Progenitor cell of endocrine pancreas (in vitro differentiated cells): ENCODE results near the gene DNAJB1. TPM values are rescaled to one million over a fixed set of nuclear protein-coding genes. Genes with fewer than 3 reads are reported as not detected.

Source experiments
- DNase-seq: peaks from one replicate; pipeline ENCODE4 v3.0.0; 2021; ENCODE audit warnings: low spot score; ENCODE audit not compliant: unreplicated experiment
- H3K27ac Mint-ChIP-seq: 2 replicates; pipeline ENCODE4 v1.8.0; 2021; ENCODE audit warnings: mild to moderate bottlenecking, moderate library complexity, mixed read lengths
- H3K27me3 Mint-ChIP-seq: 2 replicates; pipeline ENCODE4 v1.8.0; 2021; ENCODE audit warnings: mixed read lengths
- H3K36me3 Mint-ChIP-seq: 2 replicates; pipeline ENCODE4 v1.8.0; 2022; ENCODE audit warnings: mixed read lengths; ENCODE audit not compliant: insufficient read depth
- H3K4me1 Mint-ChIP-seq: 2 replicates; pipeline ENCODE4 v1.8.0; 2021; ENCODE audit warnings: low read depth, mixed read lengths
- H3K4me3 Mint-ChIP-seq: 2 replicates; pipeline ENCODE4 v1.8.0; 2021; ENCODE audit warnings: low read depth, mild to moderate bottlenecking, moderate library complexity, mixed read lengths
- H3K9me3 Mint-ChIP-seq: 2 replicates; pipeline ENCODE4 v1.8.0; 2021; ENCODE audit warnings: low read depth, mixed read lengths
- total RNA-seq: library from RNA; stranded (reverse); gene quantifications from 2 replicates; pipeline ENCODE4 v1.2.1, GENCODE V29; 2021
- TF ChIP-seq, protein P1 (sequence below): fragments of 200-600 bp; sonication (generic); IDR thresholded peaks from one replicate; pipeline ENCODE4 v1.5.0; 2021; ENCODE audit warnings: antibody characterized with exemption, mild to moderate bottlenecking; ENCODE audit not compliant: unreplicated experiment

Gene DNAJB1
- total RNA-seq, 1 donor from 2014 or later = 97.0 TPM

GRCh38 chr19:14560776-14561108 is 42.5 kb upstream of the DNAJB1 start:
- Mint-ChIP-seq H3K9me3 (no peaks in the 10 kb centered on the region), H3K27ac (no peak overlapping the region), H3K36me3 (peaks cover 3% of the 10 kb centered on the region), H3K27me3 (no peaks in the 10 kb centered on the region), H3K4me3 (no peak overlapping the region), H3K4me1 (peaks cover 8% of the 10 kb centered on the region)
- TF ChIP-seq, protein P1, sequence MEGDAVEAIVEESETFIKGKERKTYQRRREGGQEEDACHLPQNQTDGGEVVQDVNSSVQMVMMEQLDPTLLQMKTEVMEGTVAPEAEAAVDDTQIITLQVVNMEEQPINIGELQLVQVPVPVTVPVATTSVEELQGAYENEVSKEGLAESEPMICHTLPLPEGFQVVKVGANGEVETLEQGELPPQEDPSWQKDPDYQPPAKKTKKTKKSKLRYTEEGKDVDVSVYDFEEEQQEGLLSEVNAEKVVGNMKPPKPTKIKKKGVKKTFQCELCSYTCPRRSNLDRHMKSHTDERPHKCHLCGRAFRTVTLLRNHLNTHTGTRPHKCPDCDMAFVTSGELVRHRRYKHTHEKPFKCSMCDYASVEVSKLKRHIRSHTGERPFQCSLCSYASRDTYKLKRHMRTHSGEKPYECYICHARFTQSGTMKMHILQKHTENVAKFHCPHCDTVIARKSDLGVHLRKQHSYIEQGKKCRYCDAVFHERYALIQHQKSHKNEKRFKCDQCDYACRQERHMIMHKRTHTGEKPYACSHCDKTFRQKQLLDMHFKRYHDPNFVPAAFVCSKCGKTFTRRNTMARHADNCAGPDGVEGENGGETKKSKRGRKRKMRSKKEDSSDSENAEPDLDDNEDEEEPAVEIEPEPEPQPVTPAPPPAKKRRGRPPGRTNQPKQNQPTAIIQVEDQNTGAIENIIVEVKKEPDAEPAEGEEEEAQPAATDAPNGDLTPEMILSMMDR = no peak
- DNase-seq = no peak

- DNase-seq = no peak
- Mint-ChIP-seq H3K36me3 (peaks cover 3% of the 10 kb centered on the region), H3K4me3 (no peak overlapping the region), H3K27ac (peak overlapping the region; percentile 29), H3K27me3 (no peaks in the 10 kb centered on the region), H3K4me1 (peaks cover 8% of the 10 kb centered on the region), H3K9me3 (no peaks in the 10 kb centered on the region)
- TF ChIP-seq, protein P1 = no peak
Observed at GRCh38 chr19:14559916-14560775, 41.9 kb upstream of the DNAJB1 start.

DNA sequence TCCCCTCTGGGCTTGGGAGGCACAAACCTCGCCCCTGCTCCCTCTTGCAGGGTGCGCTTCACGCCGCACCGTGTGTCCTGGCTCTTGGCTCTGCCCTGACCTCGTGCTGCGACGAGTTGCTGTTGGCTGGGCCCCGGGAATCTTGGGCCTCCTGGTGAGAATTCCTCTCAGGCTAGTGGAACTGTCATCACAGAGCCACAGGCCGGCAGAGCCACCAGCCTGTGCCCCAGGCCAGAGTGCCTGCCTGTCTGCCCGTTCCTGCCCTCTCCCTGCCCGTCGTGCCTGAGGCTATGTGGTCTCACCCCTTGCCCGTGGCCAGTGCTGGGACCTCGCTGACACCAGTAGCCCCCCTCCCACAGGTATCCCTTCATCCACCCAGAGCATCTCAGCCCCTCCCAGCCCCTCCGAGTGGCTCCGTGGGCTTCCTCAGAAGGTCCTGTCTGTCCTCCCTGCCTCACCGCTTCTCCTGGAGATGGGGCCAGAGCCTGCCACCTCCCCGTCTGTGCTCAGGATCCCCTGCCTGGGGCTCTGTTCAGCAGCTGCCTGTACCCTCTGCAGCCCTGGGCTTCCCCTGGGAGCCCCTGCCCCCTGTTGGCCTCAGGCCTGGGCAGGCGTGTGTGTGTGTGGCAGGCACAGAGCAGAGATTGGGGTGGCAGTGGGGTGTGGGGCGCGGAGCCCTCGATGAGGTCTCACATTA is 40.3 kb upstream of the DNAJB1 start:
- Mint-ChIP-seq H3K9me3 (no peaks in the 10 kb centered on the region), H3K27ac (no peak overlapping the region), H3K4me3 (no peak overlapping the region), H3K27me3 (no peaks in the 10 kb centered on the region), H3K36me3 (no peaks in the 10 kb centered on the region), H3K4me1 (peaks cover 11% of the 10 kb centered on the region)
- no peak for DNase-seq
- TF ChIP-seq, protein P1 = no peak

- Mint-ChIP-seq H3K27ac (no peak overlapping the region), H3K9me3 (no peaks in the 10 kb centered on the region), H3K36me3 (no peaks in the 10 kb centered on the region), H3K4me1 (peaks cover 13% of the 10 kb centered on the region), H3K27me3 (no peaks in the 10 kb centered on the region), H3K4me3 (no peak overlapping the region)
- peak; percentile 61 for DNase-seq
- TF ChIP-seq, protein P1 = peak; percentile 97
Observed at GRCh38 chr19:14556662-14557188, 38.5 kb upstream of the DNAJB1 start.

GRCh38 chr19:14555918-14556661 is 37.9 kb upstream of the DNAJB1 start:
- Mint-ChIP-seq H3K27me3 (no peaks in the 10 kb centered on the region), H3K4me3 (no peak overlapping the region), H3K4me1 (peaks cover 14% of the 10 kb centered on the region), H3K9me3 (no peaks in the 10 kb centered on the region), H3K27ac (peak overlapping the region; percentile 67), H3K36me3 (no peaks in the 10 kb centered on the region)
- DNase-seq = no peak
- TF ChIP-seq, protein P1 = no peak
